Heart right ventricle (tissue), 16 donors: ENCODE results near the gene ZDHHC11. TPM values are rescaled to one million over a fixed set of nuclear protein-coding genes. Genes with fewer than 3 reads are reported as not detected.

Experiments used
- ATAC-seq, 8 donors: fragments of 200-7000 bp; cut with Tn5 transposase; one replicate each; pipeline ENCODE4 v1.9.1; 2020; ENCODE audit warnings: mild to moderate bottlenecking in 8 of 8, moderate library complexity in 8 of 8, moderate number of reproducible peaks in 1 of 8
- DNase-seq, 2 donors: peaks; one replicate each; pipeline ENCODE4 v3.0.0-alpha.2; 2020
- H3K27ac ChIP-seq, 10 donors: fragments of 200-600 bp; sonication (generic) in 2 of 10; one replicate each; pipeline versions ENCODE4 v1.5.0 to v1.8.0; 2020 to 2022; ENCODE audit warnings: mild to moderate bottlenecking in 3 of 10
- H3K27me3 ChIP-seq, 7 donors: fragments of 200-600 bp; one replicate each; pipeline ENCODE4 v1.8.0; 2021 to 2022; ENCODE audit warnings: mild to moderate bottlenecking in 2 of 7
- H3K36me3 ChIP-seq, 9 donors: fragments of 200-600 bp; sonication (generic) in 1 of 9; one replicate each; pipeline versions ENCODE4 v1.5.0 to v1.8.0; 2020 to 2022; ENCODE audit warnings: mild to moderate bottlenecking in 2 of 9
- H3K4me1 ChIP-seq, 9 donors: fragments of 200-600 bp; sonication (generic) in 1 of 9; one replicate each; pipeline versions ENCODE4 v1.5.0 to v1.8.0; 2020 to 2022; ENCODE audit warnings: mild to moderate bottlenecking in 4 of 9
- H3K4me3 ChIP-seq, 10 donors: fragments of 200-600 bp; sonication (generic) in 2 of 10; one replicate each; pipeline versions ENCODE4 v1.5.0 to v1.8.0; 2020 to 2022; ENCODE audit warnings: mild to moderate bottlenecking in 7 of 10, moderate library complexity in 2 of 10
- H3K9me3 ChIP-seq, 11 donors: fragments of 200-600 bp in 10 of 11; sonication (generic) in 2 of 11; one replicate each; pipeline versions ENCODE4 v1.5.0 to v1.8.0; 2013 to 2022; ENCODE audit warnings: mild to moderate bottlenecking in 2 of 11, control low read depth in 1 of 11, moderate library complexity in 1 of 11
- CTCF ChIP-seq, 9 donors: fragments of 200-600 bp; sonication (generic) in 2 of 9; IDR thresholded peaks; one replicate each; pipeline versions ENCODE4 v1.5.0 to v1.8.0; 2021 to 2022; ENCODE audit warnings: antibody characterized with exemption in 9 of 9, mild to moderate bottlenecking in 5 of 9, moderate library complexity in 1 of 9
- WGBS, 2 donors: extraction: QIAGEN DNeasy Blood & Tissue Kit; methylation state at CpG; one replicate each; pipeline ENCODE4 v1.1.7; 2013; ENCODE audit warnings: inconsistent platforms in 1 of 2; 5-methylcytosine and 5-hydroxymethylcytosine counted together
- intact Hi-C, 10 donors: fragments of 100-400 bp; cut with DNase I; formaldehyde crosslinking; loops; one replicate each; pipeline versions ENCODE4 v1.11.1 to v1.14.2; 2022
- polyA plus RNA-seq, 2 donors: library from polyadenylated mRNA; stranded (reverse); fragments of 200-250 nt; gene quantifications; one replicate each; pipeline ENCODE4 v1.2.3, GENCODE V29; 2013
- total RNA-seq, 10 donors: library from RNA; stranded (reverse); fragmentation: NEBNext Ultra II Directional in 3 of 10; extraction: Animal tissue kit (Norgen Biotek cat#: 25700) in 3 of 10; gene quantifications; one replicate each; pipeline versions ENCODE4 v1.2.1 to v1.2.4, GENCODE V29; 2021 to 2023
- donor health status: Arrhythmogenic right ventricular cardiomyopathy.
- donor health status: ischemic (EF 13 %, LVEDD 7.1; RV severe dilation, severe dysfunction).
- donor health status: healthy with polysubstance abuse.
- donor health status: DM: no; HTN: yes; CAD: no.
- donor health status: DM: no; HTN: no; CAD: no.
- donor health status: ischemic (EF 25% LVEDD 6.9; RV normal size, moderate dysfunction).
- donor health status: ischemic (EF 25% LVEDD 5.7; RV mildly dilated, moderate dysfunction).
- donor health status: healthy.
- donor health status: DM: yes; HTN: yes; CAD: no.
- donor health status: Ischemic cardiomyopathy.
- donor health status: ischemic (EF 35%, LVEDD 5.7; RV mildly dilated, moderate dysfunction).
- donor health status: nonischemic (EF 11% LVEDD 7.7; RV severe dilation, severe dysfunction).
- donor health status: DM: yes; HTN: yes; CAD: no.
- donor health status: PGD.
- donor health status: ischemic (EF 29% LVEDD 5.4; RV normal size, mild dysfunction).
- donor health status: nonischemic (EF 23%, LVEDD 6.1; RV moderate dilation, normal function).

Gene ZDHHC11
- total and polyA plus RNA-seq, 12 donors: 7.8 to 54.7 (median 21.1) TPM

GRCh38 chr5:863244-863805 lies 12.5 kb upstream of the ZDHHC11 start:
- intact Hi-C loops: no loop called here
- TF ChIP-seq CTCF (IDR thresholded peaks at IDR 0.05): no peak
- H3K4me1 ChIP-seq: no peaks in the 10 kb centered on the region
- no peaks in the 10 kb centered on the region for H3K27me3 ChIP-seq
- WGBS, 2 donors: 92% methylated on average over 16 of the region's 16 CpGs
- H3K36me3 ChIP-seq: peaks cover 0 to 68% (median 32%) of the 10 kb centered on the region in 9 donors
- no peak for ATAC-seq
- H3K4me3 ChIP-seq: no peak overlapping the region
- H3K27ac ChIP-seq: no peak overlapping the region
- DNase-seq: peak in 1 of 2 donors; percentile 8
- H3K9me3 ChIP-seq: no peaks in the 10 kb centered on the region

- Histone ChIP-seq H3K27me3 (no peaks in the 10 kb centered on the region), H3K36me3 (peaks cover 0 to 61% (median 29%) of the 10 kb centered on the region in 9 donors), H3K27ac (no peak overlapping the region), H3K9me3 (no peaks in the 10 kb centered on the region), H3K4me1 (no peaks in the 10 kb centered on the region), H3K4me3 (no peak overlapping the region)
- TF ChIP-seq CTCF (IDR thresholded peaks at IDR 0.05): no peak
- WGBS, 2 donors: 86 to 87% methylated on average over 25 of the region's 25 CpGs
- intact Hi-C loops: no loop called here
- DNase-seq (peak in 1 of 2 donors; percentile 8), ATAC-seq (no peak)
These were observed 11.8 kb upstream of the ZDHHC11 start for GRCh38 chr5:862367-863243.

GRCh38 chr5:861442-862366 lies 10.9 kb upstream of the ZDHHC11 start:
- ATAC-seq (peak in 3 of 8 donors; percentile 5 to 16 (median 12)), DNase-seq (peak in 1 of 2 donors; percentile 10)
- Histone ChIP-seq H3K36me3 (peaks cover 0 to 52% (median 29%) of the 10 kb centered on the region in 9 donors), H3K4me1 (no peaks in the 10 kb centered on the region), H3K9me3 (no peaks in the 10 kb centered on the region), H3K4me3 (no peak overlapping the region), H3K27me3 (no peaks in the 10 kb centered on the region), H3K27ac (no peak overlapping the region)
- WGBS, 2 donors: 81 to 84% methylated on average over 22 of the region's 22 CpGs
- intact Hi-C loops: no loop called here
- no peak for TF ChIP-seq CTCF (IDR thresholded peaks at IDR 0.05)
